HepG2 (cell line): Measurements from ENCODE around the gene P3H2. TPM values are rescaled to one million over a fixed set of nuclear protein-coding genes. Genes with fewer than 3 reads are reported as not detected.

Source experiments
- EED ChIP-seq: sonication (generic); formaldehyde crosslinking; IDR thresholded peaks from 2 replicates; pipeline ENCODE4 v1.5.0; 2020; ENCODE audit warnings: mild to moderate bottlenecking, missing genetic modification reagents
- EZH2 ChIP-seq: conservative IDR thresholded peaks from 2 replicates; pipeline ENCODE4 v1.6.1; 2012; ENCODE audit warnings: mild to moderate bottlenecking, low read depth, low read length, moderate library complexity
- HDAC6 ChIP-seq: fragments of 200-600 bp; sonication (generic); IDR thresholded peaks from 2 replicates; pipeline ENCODE4 v1.7.0; 2017; ENCODE audit warnings: mild to moderate bottlenecking, antibody characterized with exemption, low read length, low read depth
- SYNCRIP ChIP-seq: fragments of 200-400 bp; formaldehyde crosslinking; IDR thresholded peaks from 2 replicates; pipeline ENCODE4 v1.6.1; 2018; ENCODE audit warnings: mild to moderate bottlenecking, low read depth, low read length; ENCODE audit not compliant: insufficient read depth
- XRCC5 ChIP-seq: fragments of 200-400 bp; formaldehyde crosslinking; optimal IDR thresholded peaks from 2 replicates; pipeline ENCODE3; 2017; ENCODE audit warnings: mild to moderate bottlenecking, low read length
- YEATS4 ChIP-seq: sonication (generic); formaldehyde crosslinking; IDR thresholded peaks from 2 replicates; pipeline ENCODE4 v1.4.0; 2020; ENCODE audit warnings: missing genetic modification reagents, borderline replicate concordance
- YY1 ChIP-seq: IDR thresholded peaks from 2 replicates; pipeline ENCODE4 v1.6.1; 2011; ENCODE audit warnings: low read length, low read depth, moderate library complexity, mild to moderate bottlenecking; ENCODE audit not compliant: insufficient read depth, insufficient replicate concordance
- ZFP36 ChIP-seq: fragments of 150-350 bp; IDR thresholded peaks from 2 replicates; pipeline ENCODE4 v1.6.1; 2018; ENCODE audit warnings: borderline replicate concordance, low read length, low read depth; ENCODE audit not compliant: partially characterized antibody
- ZNF333 ChIP-seq: sonication (generic); formaldehyde crosslinking; IDR thresholded peaks from 2 replicates; pipeline ENCODE4 v1.4.0; 2020; ENCODE audit warnings: mild to moderate bottlenecking, missing genetic modification reagents, borderline replicate concordance
- ZNF543 ChIP-seq: sonication (generic); formaldehyde crosslinking; IDR thresholded peaks from 2 replicates; pipeline ENCODE4 v1.4.0; 2020; ENCODE audit warnings: mild to moderate bottlenecking, missing genetic modification reagents
- polyA plus RNA-seq, 8 experiments: library from polyadenylated mRNA; depleted of rRNA in 3 of 8; stranded (reverse) in 7 of 8; unstranded in 1 of 8; fragments of >200 nt; fragmentation: Illumina TruSeq in 4 of 8; extraction: Trizol in 4 of 8; gene quantifications; 2 replicates each; pipeline versions ENCODE4 v1.2.1 to v1.2.3, GENCODE V29; 2011 to 2016; ENCODE audit warnings: low read depth in 4 of 8, missing spikeins in 1 of 8, mixed read lengths in 1 of 8; ENCODE audit not compliant: insufficient read depth in 1 of 8
- total RNA-seq, 5 experiments: library from RNA; depleted of rRNA; stranded (reverse); fragments of >200 nt; fragmentation: Illumina TruSeq; extraction: Trizol; gene quantifications; 2 replicates each; pipeline ENCODE4 v1.2.3, GENCODE V29; 2016; ENCODE audit warnings: low read depth in 1 of 5
- TF ChIP-seq, protein P1 (sequence below): IDR thresholded peaks from 2 replicates; pipeline ENCODE4 v1.6.1; 2016; ENCODE audit warnings: mild to moderate bottlenecking
- TF ChIP-seq, protein P2 (sequence below): sonication (generic); formaldehyde crosslinking; IDR thresholded peaks from 2 replicates; pipeline ENCODE4 v1.5.1; 2020; ENCODE audit warnings: missing genetic modification reagents, mild to moderate bottlenecking, borderline replicate concordance
- TF ChIP-seq, protein P3 (sequence below): sonication (generic); formaldehyde crosslinking; IDR thresholded peaks from 2 replicates; pipeline ENCODE4 v1.4.0; 2020; ENCODE audit warnings: missing genetic modification reagents, borderline replicate concordance
- TF ChIP-seq, protein P4 (sequence below): IDR thresholded peaks from 2 replicates; pipeline ENCODE4 v1.6.1; 2016; ENCODE audit warnings: missing compliant biosample characterization, missing genetic modification reagents, borderline replicate concordance
- TF ChIP-seq, protein P5 (sequence below): sonication (generic); formaldehyde crosslinking; IDR thresholded peaks from 2 replicates; pipeline ENCODE4 v1.4.0; 2020; ENCODE audit warnings: mild to moderate bottlenecking, missing genetic modification reagents

The P3H2 gene
- total and polyA plus RNA-seq, 2 of the 13 experiments (the other 11 are each of a cell fraction or from before 2014, with no cell fraction given): not detected

DNA sequence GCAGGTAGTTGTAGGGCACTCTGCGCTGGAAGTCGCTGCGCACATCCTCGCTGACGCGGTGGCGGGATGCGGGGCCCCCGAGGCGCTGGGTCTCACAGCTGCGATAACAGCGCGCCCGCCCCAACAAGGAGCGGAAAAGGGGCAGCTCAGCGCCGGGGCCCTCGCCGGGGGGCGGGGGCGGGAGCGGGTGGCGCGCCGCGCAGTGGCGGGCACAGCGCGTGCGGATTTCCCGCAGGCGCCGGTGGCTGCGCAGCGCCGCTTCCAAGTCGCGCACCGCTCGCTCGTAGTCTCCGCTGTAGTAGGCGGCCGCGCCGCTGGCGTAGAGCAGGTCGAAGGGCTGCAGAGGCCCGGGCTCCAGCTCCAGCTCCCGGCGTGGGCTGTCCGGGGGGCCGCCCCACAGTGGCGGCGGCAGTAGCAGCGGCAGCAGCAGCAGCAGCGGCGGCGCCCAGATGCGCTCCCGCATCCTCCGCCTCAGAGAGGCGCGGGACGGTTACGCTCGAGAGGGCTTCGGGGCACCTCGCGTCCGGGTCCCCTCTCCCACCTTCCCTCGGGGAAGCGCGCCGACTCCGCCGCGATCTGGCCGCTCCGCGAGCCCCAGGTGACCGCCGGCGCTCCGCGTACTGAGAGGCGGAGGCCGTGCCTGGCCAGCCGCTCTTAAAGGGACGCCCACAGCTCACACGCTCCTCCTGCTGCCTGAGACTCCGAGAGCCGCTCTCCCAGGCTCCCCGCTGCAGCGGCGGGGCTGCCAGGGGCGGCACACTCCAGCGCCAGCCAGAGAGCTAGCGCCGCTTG lies at the start of gene P3H2 (continued):
- TF ChIP-seq, protein P1, sequence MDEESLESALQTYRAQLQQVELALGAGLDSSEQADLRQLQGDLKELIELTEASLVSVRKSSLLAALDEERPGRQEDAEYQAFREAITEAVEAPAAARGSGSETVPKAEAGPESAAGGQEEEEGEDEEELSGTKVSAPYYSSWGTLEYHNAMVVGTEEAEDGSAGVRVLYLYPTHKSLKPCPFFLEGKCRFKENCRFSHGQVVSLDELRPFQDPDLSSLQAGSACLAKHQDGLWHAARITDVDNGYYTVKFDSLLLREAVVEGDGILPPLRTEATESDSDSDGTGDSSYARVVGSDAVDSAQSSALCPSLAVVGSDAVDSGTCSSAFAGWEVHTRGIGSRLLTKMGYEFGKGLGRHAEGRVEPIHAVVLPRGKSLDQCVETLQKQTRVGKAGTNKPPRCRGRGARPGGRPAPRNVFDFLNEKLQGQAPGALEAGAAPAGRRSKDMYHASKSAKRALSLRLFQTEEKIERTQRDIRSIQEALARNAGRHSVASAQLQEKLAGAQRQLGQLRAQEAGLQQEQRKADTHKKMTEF (CRISPR knock-in tag): peak; percentile 38; the same call in 1 of the 2 replicates
- peak; percentile 41; the same call in 1 of the 2 replicates for TF ChIP-seq YEATS4 (CRISPR knock-in tag)
- TF ChIP-seq ZNF543: peak; percentile 95; the same call in 1 of the 2 replicates
- TF ChIP-seq, protein P2, sequence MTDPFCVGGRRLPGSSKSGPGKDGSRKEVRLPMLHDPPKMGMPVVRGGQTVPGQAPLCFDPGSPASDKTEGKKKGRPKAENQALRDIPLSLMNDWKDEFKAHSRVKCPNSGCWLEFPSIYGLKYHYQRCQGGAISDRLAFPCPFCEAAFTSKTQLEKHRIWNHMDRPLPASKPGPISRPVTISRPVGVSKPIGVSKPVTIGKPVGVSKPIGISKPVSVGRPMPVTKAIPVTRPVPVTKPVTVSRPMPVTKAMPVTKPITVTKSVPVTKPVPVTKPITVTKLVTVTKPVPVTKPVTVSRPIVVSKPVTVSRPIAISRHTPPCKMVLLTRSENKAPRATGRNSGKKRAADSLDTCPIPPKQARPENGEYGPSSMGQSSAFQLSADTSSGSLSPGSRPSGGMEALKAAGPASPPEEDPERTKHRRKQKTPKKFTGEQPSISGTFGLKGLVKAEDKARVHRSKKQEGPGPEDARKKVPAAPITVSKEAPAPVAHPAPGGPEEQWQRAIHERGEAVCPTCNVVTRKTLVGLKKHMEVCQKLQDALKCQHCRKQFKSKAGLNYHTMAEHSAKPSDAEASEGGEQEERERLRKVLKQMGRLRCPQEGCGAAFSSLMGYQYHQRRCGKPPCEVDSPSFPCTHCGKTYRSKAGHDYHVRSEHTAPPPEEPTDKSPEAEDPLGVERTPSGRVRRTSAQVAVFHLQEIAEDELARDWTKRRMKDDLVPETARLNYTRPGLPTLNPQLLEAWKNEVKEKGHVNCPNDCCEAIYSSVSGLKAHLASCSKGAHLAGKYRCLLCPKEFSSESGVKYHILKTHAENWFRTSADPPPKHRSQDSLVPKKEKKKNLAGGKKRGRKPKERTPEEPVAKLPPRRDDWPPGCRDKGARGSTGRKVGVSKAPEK: 0 out of 2 replicates have a peak, but pooled peaks have one; percentile 73
- TF ChIP-seq HDAC6: no peak
- no peak for TF ChIP-seq SYNCRIP
- no peak for TF ChIP-seq EED (CRISPR knock-in tag)
- 0 out of 2 replicates have a peak, but pooled peaks have one; percentile 41 for TF ChIP-seq ZNF333 (CRISPR knock-in tag)
- TF ChIP-seq EZH2: peak; percentile 88
- TF ChIP-seq, protein P3, sequence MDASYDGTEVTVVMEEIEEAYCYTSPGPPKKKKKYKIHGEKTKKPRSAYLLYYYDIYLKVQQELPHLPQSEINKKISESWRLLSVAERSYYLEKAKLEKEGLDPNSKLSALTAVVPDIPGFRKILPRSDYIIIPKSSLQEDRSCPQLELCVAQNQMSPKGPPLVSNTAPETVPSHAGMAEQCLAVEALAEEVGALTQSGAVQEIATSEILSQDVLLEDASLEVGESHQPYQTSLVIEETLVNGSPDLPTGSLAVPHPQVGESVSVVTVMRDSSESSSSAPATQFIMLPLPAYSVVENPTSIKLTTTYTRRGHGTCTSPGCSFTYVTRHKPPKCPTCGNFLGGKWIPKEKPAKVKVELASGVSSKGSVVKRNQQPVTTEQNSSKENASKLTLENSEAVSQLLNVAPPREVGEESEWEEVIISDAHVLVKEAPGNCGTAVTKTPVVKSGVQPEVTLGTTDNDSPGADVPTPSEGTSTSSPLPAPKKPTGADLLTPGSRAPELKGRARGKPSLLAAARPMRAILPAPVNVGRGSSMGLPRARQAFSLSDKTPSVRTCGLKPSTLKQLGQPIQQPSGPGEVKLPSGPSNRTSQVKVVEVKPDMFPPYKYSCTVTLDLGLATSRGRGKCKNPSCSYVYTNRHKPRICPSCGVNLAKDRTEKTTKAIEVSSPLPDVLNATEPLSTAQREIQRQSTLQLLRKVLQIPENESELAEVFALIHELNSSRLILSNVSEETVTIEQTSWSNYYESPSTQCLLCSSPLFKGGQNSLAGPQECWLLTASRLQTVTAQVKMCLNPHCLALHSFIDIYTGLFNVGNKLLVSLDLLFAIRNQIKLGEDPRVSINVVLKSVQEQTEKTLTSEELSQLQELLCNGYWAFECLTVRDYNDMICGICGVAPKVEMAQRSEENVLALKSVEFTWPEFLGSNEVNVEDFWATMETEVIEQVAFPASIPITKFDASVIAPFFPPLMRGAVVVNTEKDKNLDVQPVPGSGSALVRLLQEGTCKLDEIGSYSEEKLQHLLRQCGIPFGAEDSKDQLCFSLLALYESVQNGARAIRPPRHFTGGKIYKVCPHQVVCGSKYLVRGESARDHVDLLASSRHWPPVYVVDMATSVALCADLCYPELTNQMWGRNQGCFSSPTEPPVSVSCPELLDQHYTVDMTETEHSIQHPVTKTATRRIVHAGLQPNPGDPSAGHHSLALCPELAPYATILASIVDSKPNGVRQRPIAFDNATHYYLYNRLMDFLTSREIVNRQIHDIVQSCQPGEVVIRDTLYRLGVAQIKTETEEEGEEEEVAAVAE (CRISPR knock-in tag): no peak
- peak; percentile 23 for TF ChIP-seq YY1
- peak; percentile 32 for TF ChIP-seq XRCC5
- TF ChIP-seq ZFP36: no peak
- TF ChIP-seq, protein P4, sequence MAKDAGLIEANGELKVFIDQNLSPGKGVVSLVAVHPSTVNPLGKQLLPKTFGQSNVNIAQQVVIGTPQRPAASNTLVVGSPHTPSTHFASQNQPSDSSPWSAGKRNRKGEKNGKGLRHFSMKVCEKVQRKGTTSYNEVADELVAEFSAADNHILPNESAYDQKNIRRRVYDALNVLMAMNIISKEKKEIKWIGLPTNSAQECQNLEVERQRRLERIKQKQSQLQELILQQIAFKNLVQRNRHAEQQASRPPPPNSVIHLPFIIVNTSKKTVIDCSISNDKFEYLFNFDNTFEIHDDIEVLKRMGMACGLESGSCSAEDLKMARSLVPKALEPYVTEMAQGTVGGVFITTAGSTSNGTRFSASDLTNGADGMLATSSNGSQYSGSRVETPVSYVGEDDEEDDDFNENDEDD: peak; percentile 39; the same call in 1 of the 2 replicates
- TF ChIP-seq, protein P5, sequence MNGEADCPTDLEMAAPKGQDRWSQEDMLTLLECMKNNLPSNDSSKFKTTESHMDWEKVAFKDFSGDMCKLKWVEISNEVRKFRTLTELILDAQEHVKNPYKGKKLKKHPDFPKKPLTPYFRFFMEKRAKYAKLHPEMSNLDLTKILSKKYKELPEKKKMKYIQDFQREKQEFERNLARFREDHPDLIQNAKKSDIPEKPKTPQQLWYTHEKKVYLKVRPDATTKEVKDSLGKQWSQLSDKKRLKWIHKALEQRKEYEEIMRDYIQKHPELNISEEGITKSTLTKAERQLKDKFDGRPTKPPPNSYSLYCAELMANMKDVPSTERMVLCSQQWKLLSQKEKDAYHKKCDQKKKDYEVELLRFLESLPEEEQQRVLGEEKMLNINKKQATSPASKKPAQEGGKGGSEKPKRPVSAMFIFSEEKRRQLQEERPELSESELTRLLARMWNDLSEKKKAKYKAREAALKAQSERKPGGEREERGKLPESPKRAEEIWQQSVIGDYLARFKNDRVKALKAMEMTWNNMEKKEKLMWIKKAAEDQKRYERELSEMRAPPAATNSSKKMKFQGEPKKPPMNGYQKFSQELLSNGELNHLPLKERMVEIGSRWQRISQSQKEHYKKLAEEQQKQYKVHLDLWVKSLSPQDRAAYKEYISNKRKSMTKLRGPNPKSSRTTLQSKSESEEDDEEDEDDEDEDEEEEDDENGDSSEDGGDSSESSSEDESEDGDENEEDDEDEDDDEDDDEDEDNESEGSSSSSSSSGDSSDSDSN: peak; percentile 94
